SK-N-SH (cell line): ENCODE measurements around the gene GGACT. TPM values are rescaled to one million over a fixed set of nuclear protein-coding genes. Genes with fewer than 3 reads are reported as not detected.

ENCODE experiments used
- CTCF ChIA-PET: fragments of 300-600, 350-600 bp; formaldehyde crosslinking; extraction: SDS; loops from one replicate; lab custom pipeline; 2021; lab: Yijun Ruan, JAX
- POLR2A ChIA-PET: fragments of 350-600 bp; sonication (Branson Sonifier 250); formaldehyde crosslinking; extraction: SDS; loops from one replicate; lab custom pipeline; 2020; ENCODE audit warnings: antibody characterized with exemption, inconsistent platforms; lab: Yijun Ruan, JAX
- DNase-seq: peaks from one replicate; pipeline ENCODE4 v3.0.0; 2012
- H2AFZ ChIP-seq: fragments of 200-600 bp; sonication (generic); 2 replicates; pipeline ENCODE4 v1.8.1; 2016; ENCODE audit warnings: antibody characterized with exemption, mild to moderate bottlenecking, low read depth
- H3F3A ChIP-seq: fragments of 200-600 bp; sonication (generic); replicated peaks from 2 replicates; pipeline ENCODE3; 2016; ENCODE audit warnings: antibody characterized with exemption, mild to moderate bottlenecking; ENCODE audit not compliant: insufficient read depth
- H3K27ac ChIP-seq, 2 experiments: fragments of 200-500 bp in 1 of 2; fragments of 200-600 bp in 1 of 2; sonication (Bioruptor generic) in 1 of 2; sonication (generic), shearing (Covaris generic) in 1 of 2; 2 replicates each; pipeline versions ENCODE4 v1.5.1 to v1.6.1; 2014 to 2016; ENCODE audit warnings: low read depth in 2 of 2, inconsistent platforms in 1 of 2, low read length in 1 of 2, mild to moderate bottlenecking in 1 of 2, mixed read lengths in 1 of 2
- H3K27me3 ChIP-seq: fragments of 200-600 bp; sonication (generic), shearing (Covaris generic); 2 replicates; pipeline ENCODE4 v1.6.1; 2016; ENCODE audit warnings: mixed run types; ENCODE audit not compliant: insufficient read depth
- H3K36me3 ChIP-seq, 2 experiments: fragments of 200-500 bp in 1 of 2; fragments of 200-600 bp in 1 of 2; sonication (Bioruptor generic) in 1 of 2; sonication (generic) in 1 of 2; replicated peaks in 1 of 2; 2 replicates each; pipeline versions ENCODE3 to v1.5.1; 2014 to 2016; ENCODE audit warnings: low read length in 1 of 2, mild to moderate bottlenecking in 1 of 2; ENCODE audit not compliant: insufficient read depth in 2 of 2, control insufficient read depth in 1 of 2
- H3K4me1 ChIP-seq, 2 experiments: fragments of 200-500 bp in 1 of 2; fragments of 200-600 bp in 1 of 2; sonication (Bioruptor generic) in 1 of 2; sonication (generic), shearing (Covaris generic) in 1 of 2; 2 replicates each; pipeline versions ENCODE4 v1.5.1 to v1.6.1; 2014 to 2016; ENCODE audit warnings: low read depth in 1 of 2, low read length in 1 of 2, mixed run types in 1 of 2; ENCODE audit not compliant: insufficient read depth in 2 of 2, control insufficient read depth in 1 of 2
- H3K4me2 ChIP-seq: fragments of 200-600 bp; sonication (generic), shearing (Covaris generic); 2 replicates; pipeline ENCODE4 v1.6.1; 2017; ENCODE audit warnings: mixed run types
- H3K4me3 ChIP-seq, 2 experiments: fragments of 200-500 bp in 1 of 2; fragments of 200-600 bp in 1 of 2; sonication (Bioruptor generic) in 1 of 2; sonication (generic), shearing (Covaris generic) in 1 of 2; 2 replicates each; pipeline versions ENCODE4 v1.5.1 to v1.8.1; 2014 to 2016; ENCODE audit warnings: low read depth in 2 of 2, inconsistent platforms in 1 of 2, low read length in 1 of 2, mild to moderate bottlenecking in 1 of 2, mixed read lengths in 1 of 2, moderate library complexity in 1 of 2
- H3K79me2 ChIP-seq: fragments of 200-600 bp; sonication (generic); 2 replicates; pipeline ENCODE4 v1.8.1; 2017; ENCODE audit warnings: mild to moderate bottlenecking; ENCODE audit not compliant: insufficient read depth
- H3K9ac ChIP-seq: fragments of 200-600 bp; sonication (generic); 2 replicates; pipeline ENCODE4 v1.6.1; 2017; ENCODE audit warnings: mixed run types
- H3K9me2 ChIP-seq: fragments of 200-600 bp; sonication (generic); 2 replicates; pipeline ENCODE4 v1.6.1; 2017; ENCODE audit warnings: mixed run types
- H3K9me3 ChIP-seq: fragments of 200-600 bp; sonication (generic); 2 replicates; pipeline ENCODE4 v1.6.1; 2017; ENCODE audit warnings: mixed run types, mild to moderate bottlenecking, moderate library complexity
- H4K20me1 ChIP-seq: fragments of 200-600 bp; sonication (generic); 2 replicates; pipeline ENCODE4 v1.6.1; 2017; ENCODE audit warnings: mild to moderate bottlenecking, mixed run types; ENCODE audit not compliant: insufficient read depth
- FOSL2 ChIP-seq: IDR thresholded peaks from 2 replicates; pipeline ENCODE4 v1.4.0; 2012; ENCODE audit warnings: low read depth, mild to moderate bottlenecking, moderate library complexity, borderline replicate concordance
- FOXJ3 ChIP-seq: sonication (generic); formaldehyde crosslinking; IDR thresholded peaks from 2 replicates; pipeline ENCODE4 v1.5.1; 2020; ENCODE audit warnings: mild to moderate bottlenecking, missing genetic modification reagents
- FOXM1 ChIP-seq: IDR thresholded peaks from 2 replicates; pipeline ENCODE4 v1.4.0; 2012; ENCODE audit warnings: low read depth, mild to moderate bottlenecking
- GABPA ChIP-seq: IDR thresholded peaks from 2 replicates; pipeline ENCODE4 v1.4.0; 2012; ENCODE audit warnings: low read depth, mild to moderate bottlenecking
- GATA2 ChIP-seq: sonication (generic); formaldehyde crosslinking; IDR thresholded peaks from 2 replicates; pipeline ENCODE4 v1.5.0; 2020; ENCODE audit warnings: mild to moderate bottlenecking, missing genetic modification reagents
- JUND ChIP-seq: IDR thresholded peaks from 2 replicates; pipeline ENCODE4 v1.4.0; 2012
- NFIC ChIP-seq: IDR thresholded peaks from 2 replicates; pipeline ENCODE4 v1.4.0; 2012; ENCODE audit warnings: borderline replicate concordance
- PBX3 ChIP-seq: IDR thresholded peaks from 2 replicates; pipeline ENCODE4; 2012
- RAD21 ChIP-seq: IDR thresholded peaks from 2 replicates; pipeline ENCODE4 v1.6.1; 2012; ENCODE audit warnings: mild to moderate bottlenecking, low read length
- RXRA ChIP-seq: IDR thresholded peaks from 2 replicates; pipeline ENCODE4 v1.4.0; 2012; ENCODE audit warnings: low read depth, mild to moderate bottlenecking, borderline replicate concordance
- SIN3A ChIP-seq: IDR thresholded peaks from 2 replicates; pipeline ENCODE4 v1.6.1; 2012; ENCODE audit warnings: low read depth, mild to moderate bottlenecking, low read length, moderate library complexity, borderline replicate concordance
- WGBS: methylation state at CpG from one replicate; pipeline ENCODE4 v1.1.6; 2017; ENCODE audit warnings: low lambda C conversion rate; 5-methylcytosine and 5-hydroxymethylcytosine counted together
- polyA plus RNA-seq, 3 experiments: library from polyadenylated mRNA; depleted of rRNA; stranded (reverse); fragments of >200 nt; gene quantifications; 2 replicates each; pipeline ENCODE4 v1.2.3, GENCODE V29; 2012
- TF ChIP-seq, protein P1 (sequence below): IDR thresholded peaks from 2 replicates; pipeline ENCODE4 v1.6.1; 2012; ENCODE audit warnings: mild to moderate bottlenecking, low read depth, low read length, moderate library complexity
- TF ChIP-seq, protein P2 (sequence below): fragments of 200-600 bp; sonication (generic); IDR thresholded peaks from 2 replicates; pipeline ENCODE4 v1.6.1; 2017; ENCODE audit warnings: antibody characterized with exemption, mild to moderate bottlenecking, moderate library complexity

The GGACT gene
- polyA plus RNA-seq, 1 of the 3 experiments (the other 2 are of a cell fraction) = 7.1 TPM

GRCh38 chr13:100563779-100564178 is 24.8 kb downstream of the GGACT start (continued):
- TF ChIP-seq PBX3 (no peak), FOXJ3 (CRISPR knock-in tag) (no peak)

DNA sequence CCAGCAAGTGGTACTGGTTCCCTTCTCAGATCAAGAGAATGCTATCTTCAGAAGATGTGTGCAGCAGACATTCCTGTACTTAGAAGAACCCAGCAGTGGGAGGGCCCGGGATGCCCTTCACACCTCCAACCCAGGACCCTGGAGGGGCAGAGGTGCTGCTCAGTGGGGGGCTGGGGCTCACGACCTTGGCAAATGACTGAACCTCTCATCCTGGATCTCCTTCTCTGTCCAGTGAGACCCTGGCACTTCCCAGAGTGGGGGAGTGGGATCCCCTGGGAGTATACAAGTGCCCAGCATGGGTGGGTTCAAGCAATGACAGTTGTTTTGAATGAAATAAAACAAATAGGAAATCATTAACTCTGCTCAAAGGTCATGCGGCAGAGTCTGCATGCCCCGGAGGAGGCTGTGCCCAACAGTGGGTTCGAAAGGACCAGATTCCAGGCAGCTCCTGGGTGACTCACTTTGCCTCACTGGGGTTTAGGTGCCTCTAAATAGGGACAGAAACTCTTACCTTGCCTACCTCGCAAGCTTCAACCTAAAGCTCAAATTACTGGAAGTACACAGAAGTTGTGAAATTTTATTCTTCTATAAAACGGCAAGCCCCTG is 26.9 kb downstream of the GGACT start:
- no peak overlapping the region for H3K4me3 ChIP-seq
- H2AFZ ChIP-seq = no peak overlapping the region
- no peaks in the 10 kb centered on the region for H3K9me3 ChIP-seq
- H3K27ac ChIP-seq = no peak overlapping the region
- ChIA-PET CTCF (interaction anchor here (1.3 to 2.7 kb wide), 3 partner anchors 9 to 43 kb away, joined by 4 to 10 read pairs (median 4); no protein-coding TSS in a partner anchor), POLR2A (no interaction called here)
- H3K27me3 ChIP-seq = no peaks in the 10 kb centered on the region
- no peak for DNase-seq
- no peak overlapping the region for H3K9ac ChIP-seq
- H3K36me3 ChIP-seq = no peaks in the 10 kb centered on the region
- no peaks in the 10 kb centered on the region for H3F3A ChIP-seq
- TF ChIP-seq GABPA (no peak), FOSL2 (no peak), FOXJ3 (CRISPR knock-in tag) (no peak), RAD21 (no peak), NFIC (no peak), JUND (no peak), GATA2 (CRISPR knock-in tag) (no peak), SIN3A (no peak), FOXM1 (no peak), RXRA (no peak)
- TF ChIP-seq, protein P1, sequence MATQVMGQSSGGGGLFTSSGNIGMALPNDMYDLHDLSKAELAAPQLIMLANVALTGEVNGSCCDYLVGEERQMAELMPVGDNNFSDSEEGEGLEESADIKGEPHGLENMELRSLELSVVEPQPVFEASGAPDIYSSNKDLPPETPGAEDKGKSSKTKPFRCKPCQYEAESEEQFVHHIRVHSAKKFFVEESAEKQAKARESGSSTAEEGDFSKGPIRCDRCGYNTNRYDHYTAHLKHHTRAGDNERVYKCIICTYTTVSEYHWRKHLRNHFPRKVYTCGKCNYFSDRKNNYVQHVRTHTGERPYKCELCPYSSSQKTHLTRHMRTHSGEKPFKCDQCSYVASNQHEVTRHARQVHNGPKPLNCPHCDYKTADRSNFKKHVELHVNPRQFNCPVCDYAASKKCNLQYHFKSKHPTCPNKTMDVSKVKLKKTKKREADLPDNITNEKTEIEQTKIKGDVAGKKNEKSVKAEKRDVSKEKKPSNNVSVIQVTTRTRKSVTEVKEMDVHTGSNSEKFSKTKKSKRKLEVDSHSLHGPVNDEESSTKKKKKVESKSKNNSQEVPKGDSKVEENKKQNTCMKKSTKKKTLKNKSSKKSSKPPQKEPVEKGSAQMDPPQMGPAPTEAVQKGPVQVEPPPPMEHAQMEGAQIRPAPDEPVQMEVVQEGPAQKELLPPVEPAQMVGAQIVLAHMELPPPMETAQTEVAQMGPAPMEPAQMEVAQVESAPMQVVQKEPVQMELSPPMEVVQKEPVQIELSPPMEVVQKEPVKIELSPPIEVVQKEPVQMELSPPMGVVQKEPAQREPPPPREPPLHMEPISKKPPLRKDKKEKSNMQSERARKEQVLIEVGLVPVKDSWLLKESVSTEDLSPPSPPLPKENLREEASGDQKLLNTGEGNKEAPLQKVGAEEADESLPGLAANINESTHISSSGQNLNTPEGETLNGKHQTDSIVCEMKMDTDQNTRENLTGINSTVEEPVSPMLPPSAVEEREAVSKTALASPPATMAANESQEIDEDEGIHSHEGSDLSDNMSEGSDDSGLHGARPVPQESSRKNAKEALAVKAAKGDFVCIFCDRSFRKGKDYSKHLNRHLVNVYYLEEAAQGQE = no peak
- TF ChIP-seq, protein P2, sequence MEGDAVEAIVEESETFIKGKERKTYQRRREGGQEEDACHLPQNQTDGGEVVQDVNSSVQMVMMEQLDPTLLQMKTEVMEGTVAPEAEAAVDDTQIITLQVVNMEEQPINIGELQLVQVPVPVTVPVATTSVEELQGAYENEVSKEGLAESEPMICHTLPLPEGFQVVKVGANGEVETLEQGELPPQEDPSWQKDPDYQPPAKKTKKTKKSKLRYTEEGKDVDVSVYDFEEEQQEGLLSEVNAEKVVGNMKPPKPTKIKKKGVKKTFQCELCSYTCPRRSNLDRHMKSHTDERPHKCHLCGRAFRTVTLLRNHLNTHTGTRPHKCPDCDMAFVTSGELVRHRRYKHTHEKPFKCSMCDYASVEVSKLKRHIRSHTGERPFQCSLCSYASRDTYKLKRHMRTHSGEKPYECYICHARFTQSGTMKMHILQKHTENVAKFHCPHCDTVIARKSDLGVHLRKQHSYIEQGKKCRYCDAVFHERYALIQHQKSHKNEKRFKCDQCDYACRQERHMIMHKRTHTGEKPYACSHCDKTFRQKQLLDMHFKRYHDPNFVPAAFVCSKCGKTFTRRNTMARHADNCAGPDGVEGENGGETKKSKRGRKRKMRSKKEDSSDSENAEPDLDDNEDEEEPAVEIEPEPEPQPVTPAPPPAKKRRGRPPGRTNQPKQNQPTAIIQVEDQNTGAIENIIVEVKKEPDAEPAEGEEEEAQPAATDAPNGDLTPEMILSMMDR = no peak
- TF ChIP-seq, all 33 proteins: peak for 0
- Histone ChIP-seq H3K4me1 (no peaks in the 10 kb centered on the region; a peak in 1 of 4 replicates), H4K20me1 (no peaks in the 10 kb centered on the region), H3K9me2 (no peaks in the 10 kb centered on the region), H3K79me2 (no peaks in the 10 kb centered on the region), H3K4me2 (no peak overlapping the region)
- 72% methylated on average over 6 of the region's 7 CpGs for whole genome bisulfite sequencing
